Measurements from ENCODE around the gene OR4K2.

OR4K2 gene

DNA sequence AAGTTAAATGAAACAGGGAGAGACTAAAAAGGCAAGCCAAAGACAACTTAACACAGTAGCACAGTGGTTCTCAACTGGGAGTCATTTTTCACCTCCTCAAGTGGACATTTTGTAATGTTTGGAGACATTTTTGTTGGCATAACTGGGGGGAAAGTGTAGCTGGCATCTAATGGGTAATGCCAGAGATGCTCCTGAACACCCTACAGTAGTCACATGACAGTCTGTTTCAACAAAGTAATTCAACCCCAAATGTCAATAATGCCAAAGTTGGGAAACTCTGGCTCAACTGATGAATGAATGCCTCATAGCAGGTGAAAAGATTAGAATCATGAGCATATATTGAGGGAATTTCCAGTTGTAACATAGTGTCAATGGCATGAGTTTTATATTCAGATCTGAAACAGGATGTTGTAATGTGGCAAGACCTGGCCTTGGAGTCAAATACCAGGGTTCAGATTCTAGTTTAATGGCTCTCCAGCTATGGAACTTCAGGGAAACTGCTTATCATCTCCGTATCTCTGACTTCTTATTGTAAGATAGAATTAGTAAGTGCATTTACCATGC lies 43.1 kb downstream of the OR4K2 start:
- DNase-seq (ENCODE audit: low spot score): no peak
- no peak for TF ChIP-seq CTCF (IDR thresholded peaks at IDR 0.05; ENCODE audit: extremely low read depth, missing control alignments)

- no peak for DNase-seq (ENCODE audit: low spot score)
- no peak for TF ChIP-seq CTCF (IDR thresholded peaks at IDR 0.05; ENCODE audit: extremely low read depth, missing control alignments)
Measured at GRCh38 chr14:19918553-19919264, 43.8 kb downstream of the OR4K2 start.

DNA sequence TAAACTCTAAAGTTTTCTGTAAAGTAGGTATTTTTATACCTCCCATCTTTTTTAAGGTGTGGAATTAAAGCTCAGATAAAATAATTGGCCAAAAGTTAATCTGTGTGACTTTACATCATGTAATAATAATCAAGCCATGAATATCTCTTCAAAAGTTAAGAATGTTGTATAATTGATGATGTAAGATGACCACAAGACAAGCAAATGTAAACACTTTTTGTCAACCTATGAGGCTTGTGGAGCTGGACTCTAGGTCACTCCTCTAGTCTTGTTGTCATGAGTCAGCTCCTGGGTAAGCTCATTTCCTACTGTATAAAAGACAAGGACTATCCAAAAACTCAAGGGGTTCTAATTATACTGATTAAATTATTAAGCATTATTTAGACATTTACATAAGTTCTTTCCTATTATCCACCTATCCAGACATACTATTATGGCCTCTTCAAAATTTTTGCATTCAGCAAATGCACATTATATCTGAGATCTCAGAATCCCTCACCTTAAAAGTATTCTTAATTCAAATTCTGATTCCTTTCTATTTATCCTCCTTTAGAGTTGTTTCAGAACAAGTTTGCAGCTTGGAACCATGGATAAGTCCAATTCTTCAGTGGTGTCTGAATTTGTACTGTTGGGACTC lies 45.2 kb downstream of the OR4K2 start, which contains the start of gene OR4K5:
TSS of gene OR4K5 (plus strand) at position 587 of the 637 bp plus-strand sequence. CDS start at position 587, 0 bp downstream.
- TF ChIP-seq CTCF (IDR thresholded peaks at IDR 0.05; ENCODE audit: extremely low read depth, missing control alignments): no peak
- DNase-seq (ENCODE audit: low spot score): no peak

DNA sequence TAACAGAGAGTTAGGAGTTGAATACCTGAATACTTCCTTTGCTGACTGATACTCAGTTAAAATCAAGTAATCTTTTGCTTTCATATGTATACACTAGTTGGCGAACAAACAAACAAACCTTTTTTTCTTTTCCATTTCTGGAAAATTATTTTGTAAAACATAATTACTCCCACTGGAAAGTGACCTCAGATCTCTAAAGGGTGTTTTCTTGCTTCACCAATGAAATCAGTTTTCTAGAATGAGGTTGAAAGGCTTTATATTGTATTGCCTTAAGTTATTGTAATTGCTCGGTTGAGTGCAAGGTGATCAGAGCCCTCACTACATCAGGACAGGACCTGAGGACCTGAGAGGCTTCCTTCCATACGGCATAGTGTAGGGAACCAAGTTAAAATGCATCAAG lies 55.7 kb downstream of the OR4K2 start, which contains the start of gene OR4K1:
TSS of gene OR4K1 (plus strand) at position 301 of the 400 bp plus-strand sequence. CDS start 4,750 bp downstream, outside the sequence.
- DNase-seq (ENCODE audit: low spot score): no peak
- TF ChIP-seq CTCF (IDR thresholded peaks at IDR 0.05; ENCODE audit: extremely low read depth, missing control alignments): no peak

All from GM20000 (cell line).